Activated T-cell treated with anti-CD3 and anti-CD28 coated beads, Interleukin-2, amount 50 U/mL, for 48 hours (primary cell): ENCODE data around the gene MDFI.

Experiments used
- DNase-seq, 2 experiments: peaks; one replicate each; pipeline ENCODE4 v3.0.0-alpha.2; 2020

The MDFI gene

GRCh38 chr6:41651962-41652657 lies 13.8 kb downstream of the MDFI start:
- DNase-seq: no peak

- no peak for DNase-seq
Observed at GRCh38 chr6:41652866-41653652, 14.8 kb downstream of the MDFI start.

- no peak for DNase-seq
Observed at GRCh38 chr6:41653691-41654090, 15.4 kb downstream of the MDFI start.

DNA sequence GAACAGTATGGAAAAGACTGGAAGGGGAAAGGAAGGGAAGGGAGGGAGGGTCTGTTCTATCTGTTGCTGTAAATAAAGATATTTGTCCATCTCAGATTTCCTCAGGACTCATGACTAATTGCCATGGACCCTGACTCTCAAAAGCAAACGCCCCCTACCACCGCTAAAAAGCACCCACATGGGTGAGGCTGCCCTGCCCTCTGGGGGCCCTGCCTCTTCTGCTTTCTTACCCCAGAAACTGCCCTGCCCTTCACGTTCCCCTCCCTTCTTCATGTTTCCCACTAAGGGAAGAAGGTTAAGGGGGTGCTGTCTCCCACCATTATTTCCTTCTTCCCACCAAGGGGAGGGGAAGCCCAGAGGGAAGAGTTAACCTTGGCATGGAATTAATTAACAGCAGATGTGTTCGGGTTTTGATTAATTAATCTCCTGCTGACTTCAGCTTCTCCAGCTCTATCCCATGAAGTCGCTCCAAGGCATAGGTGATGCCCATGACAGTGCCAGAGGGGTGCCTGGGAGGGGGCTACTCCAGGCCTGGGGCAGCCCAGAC lies 16.0 kb downstream of the MDFI start:
- DNase-seq: no peak

- no peak for DNase-seq
Observed at GRCh38 chr6:41654698-41655151, 16.5 kb downstream of the MDFI start.

DNA sequence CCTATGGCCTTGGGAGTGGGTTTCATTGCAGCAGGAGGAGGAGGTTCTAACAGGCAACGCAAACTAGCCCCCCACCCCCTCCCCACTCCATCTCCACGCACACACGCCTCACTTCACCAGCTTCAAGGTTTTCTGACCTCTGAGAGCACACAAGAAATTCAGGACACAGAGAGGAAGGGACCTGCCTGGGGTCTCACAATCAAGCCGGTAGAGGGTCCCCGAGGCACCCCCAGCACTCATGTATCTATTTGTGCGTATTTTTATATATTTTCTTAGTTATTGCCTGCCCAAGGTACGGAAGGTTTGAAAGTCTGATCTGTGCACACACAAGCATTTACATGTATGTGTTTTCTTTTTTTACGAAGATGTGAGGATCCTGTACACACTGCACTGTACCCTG lies 16.9 kb downstream of the MDFI start:
- no peak for DNase-seq

GRCh38 chr6:41655646-41656001 lies 17.4 kb downstream of the MDFI start:
- DNase-seq: no peak

- no peak for DNase-seq
Observed at GRCh38 chr6:41656002-41656691, 17.9 kb downstream of the MDFI start.

DNA sequence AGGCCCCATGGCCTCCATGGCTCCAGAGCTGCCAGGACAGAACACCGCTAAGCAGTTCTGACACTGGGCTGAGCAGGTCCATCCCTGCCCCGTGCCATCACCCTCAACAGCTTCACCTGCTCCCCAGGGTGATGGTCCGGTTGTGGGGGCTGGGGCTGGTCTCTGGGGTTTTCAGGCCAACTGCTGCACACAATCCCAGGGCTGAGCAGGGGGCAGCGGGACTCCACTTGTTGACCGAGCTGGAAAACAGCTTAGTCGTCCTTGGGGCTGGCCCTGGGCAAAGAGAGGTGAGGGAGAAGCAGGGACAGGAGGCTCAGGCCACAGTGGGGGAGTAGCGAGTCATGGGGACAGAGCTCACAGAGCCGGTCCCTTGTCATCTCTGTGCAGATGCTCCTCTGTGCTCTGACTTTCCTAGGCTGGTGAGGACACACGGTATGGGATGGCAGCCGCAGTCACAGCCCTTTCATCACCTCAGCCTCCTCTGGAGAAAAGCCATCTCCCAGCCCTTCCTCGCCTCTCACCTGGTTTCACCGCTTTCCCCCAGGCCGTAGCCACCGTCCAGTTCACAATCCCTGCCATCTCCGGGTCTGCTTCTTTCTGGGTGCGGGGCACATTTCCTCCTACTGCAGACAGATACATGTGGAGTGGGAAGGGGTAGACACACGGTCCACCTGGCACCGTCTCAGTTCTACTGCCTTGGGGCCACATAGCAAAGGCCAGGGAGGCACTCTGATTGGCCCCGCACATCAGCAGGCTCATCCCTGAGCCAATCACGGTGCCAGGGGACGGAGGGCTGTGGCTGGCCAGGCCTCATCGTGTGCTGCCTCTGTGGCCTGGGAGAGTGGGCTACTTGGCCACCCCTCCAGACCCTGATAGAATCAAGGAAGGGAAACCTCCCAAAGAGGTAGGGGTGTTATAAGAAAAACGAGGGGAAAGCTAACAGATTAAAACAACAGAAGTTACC lies 19.1 kb downstream of the MDFI start:
- no peak for DNase-seq

- DNase-seq: no peak
Observed at GRCh38 chr6:41658636-41659035, 20.4 kb downstream of the MDFI start.

- DNase-seq: no peak
Observed at GRCh38 chr6:41659935-41660334, 21.7 kb downstream of the MDFI start.

- DNase-seq: no peak
Observed at GRCh38 chr6:41663568-41663967, 25.3 kb downstream of the MDFI start.

- no peak for DNase-seq
Observed at GRCh38 chr6:41664271-41664670, 26.0 kb downstream of the MDFI start.

DNA sequence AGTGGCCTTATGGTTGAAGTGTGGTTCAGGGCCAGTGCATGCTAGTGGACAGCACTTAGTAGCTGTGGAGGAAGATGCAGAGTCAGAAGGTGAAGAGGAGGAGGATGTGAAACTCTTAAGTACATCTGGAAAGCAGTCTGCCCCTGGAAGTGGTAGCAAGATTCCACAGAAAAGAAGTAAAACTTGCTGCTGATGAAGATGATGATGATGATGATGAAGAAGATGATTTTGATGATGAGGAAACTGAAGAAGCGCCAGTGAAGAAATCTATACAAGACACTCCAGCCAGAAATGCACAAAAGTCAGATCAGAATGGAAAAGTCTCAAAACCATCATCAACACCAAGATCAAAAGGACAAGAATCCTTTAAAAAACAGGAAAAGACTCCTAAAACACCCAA lies 28.9 kb downstream of the MDFI start:
- DNase-seq: no peak

- DNase-seq: no peak
Observed at GRCh38 chr6:41668968-41669367, 30.7 kb downstream of the MDFI start.

DNA sequence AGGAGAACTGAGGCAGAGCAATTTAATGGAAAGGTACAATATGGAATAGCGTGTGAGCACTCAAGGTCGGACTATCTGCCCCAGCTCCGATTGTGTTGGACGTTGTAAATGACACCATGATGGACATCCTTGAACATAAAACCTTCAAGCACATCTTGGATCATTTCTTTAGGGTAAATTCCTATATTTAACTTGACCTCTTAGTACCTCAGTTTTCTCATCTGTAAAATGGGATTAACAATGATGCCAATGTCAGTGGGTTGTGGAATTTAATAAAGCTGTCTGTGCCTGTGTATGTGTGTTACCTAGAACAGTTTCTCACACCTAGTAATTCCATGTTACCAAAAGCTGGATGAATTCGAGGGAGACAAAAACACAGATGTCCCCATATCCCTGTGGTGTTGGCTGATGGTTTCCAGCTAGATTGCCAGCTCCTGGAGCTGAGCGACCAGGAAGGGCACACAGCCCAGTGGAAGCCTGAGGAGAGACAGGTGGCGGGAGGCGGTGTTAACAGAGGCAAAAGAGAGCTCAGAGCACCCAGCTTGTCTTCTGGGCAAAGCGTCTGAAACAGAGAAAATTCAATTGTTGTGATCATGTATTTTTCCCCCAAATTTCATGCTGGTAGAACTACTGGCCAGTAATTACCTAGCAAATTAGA lies 32.6 kb downstream of the MDFI start:
- DNase-seq: no peak

- DNase-seq: no peak
Observed at GRCh38 chr6:41671376-41671775, 33.1 kb downstream of the MDFI start.

GRCh38 chr6:41672016-41672415 lies 33.7 kb downstream of the MDFI start:
- DNase-seq: no peak

DNA sequence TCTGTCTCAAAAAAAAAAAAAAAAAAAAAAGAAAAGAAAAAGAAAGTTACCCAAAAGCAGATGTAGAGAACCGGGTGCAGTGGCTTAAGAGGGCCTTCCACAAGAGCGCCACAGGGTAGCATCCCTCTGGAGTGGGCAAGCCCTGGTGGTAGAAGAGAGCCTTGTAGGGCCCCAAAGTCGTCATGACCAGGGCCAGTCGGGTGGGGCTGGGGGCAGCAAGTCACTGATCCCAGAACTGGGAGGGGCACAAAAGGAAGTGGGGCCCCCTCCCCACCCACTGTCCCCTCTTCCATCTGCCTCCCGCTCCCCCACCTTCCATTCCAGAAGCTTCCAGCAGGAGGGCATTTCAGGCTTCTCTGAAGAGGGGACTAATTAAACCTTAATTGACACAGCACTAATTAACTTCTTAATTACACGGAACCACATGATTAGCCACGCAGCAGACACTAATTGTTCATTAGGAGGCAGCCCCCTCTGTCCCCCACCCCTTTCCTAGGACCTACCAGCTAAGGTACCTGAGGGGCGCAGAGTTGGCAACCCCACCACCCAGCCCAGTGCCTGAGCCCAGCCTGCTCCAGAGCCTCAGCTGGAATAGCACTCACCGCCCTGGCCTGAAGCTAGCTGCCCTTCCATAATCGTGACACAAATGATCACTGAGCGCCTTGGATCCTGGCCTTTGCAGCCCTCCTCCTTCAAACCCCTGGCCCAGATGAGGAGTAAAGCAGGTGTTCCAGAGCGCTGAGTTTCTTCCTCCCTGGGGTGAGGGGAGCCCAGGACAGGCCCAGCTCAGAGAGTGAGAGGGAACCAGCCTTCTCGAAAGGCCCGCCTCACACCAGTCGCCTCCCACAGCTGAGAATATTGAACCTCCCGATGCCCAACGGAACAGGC lies 34.8 kb downstream of the MDFI start:
- DNase-seq: no peak

DNA sequence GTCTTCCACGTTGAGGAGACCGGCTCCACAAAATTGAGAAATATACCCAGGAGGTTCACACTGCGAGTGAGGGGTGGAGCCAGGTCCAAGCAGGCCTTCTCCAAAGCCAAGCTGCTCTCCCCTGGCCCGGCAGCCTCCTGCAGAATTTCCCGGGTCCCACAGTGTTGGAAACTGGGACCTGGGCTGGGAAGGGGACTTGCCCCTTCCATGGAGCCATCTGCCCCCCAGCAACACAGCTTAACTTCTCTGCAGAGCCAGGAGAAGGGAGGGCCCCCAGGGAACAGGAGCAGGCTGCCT lies 35.4 kb downstream of the MDFI start:
- DNase-seq: no peak
